HG02852 (cell line): Measurements from ENCODE around the gene EFCAB14.
"Not testable (repeated sequence)": the region's sequence is repeated elsewhere in the genome, so short reads cannot be mapped to it uniquely, and the experiment has no call there.

Experiments used
- ATAC-seq: cut with Tn5 transposase; IDR thresholded peaks from one replicate; pipeline ENCODE4 v1.9.1; 2021; ENCODE audit warnings: mild to moderate bottlenecking, moderate library complexity; ENCODE audit not compliant: unreplicated experiment

Gene EFCAB14

GRCh38 chr1:46723901-46724300, 5.0 kb upstream of the EFCAB14 start:
- no peak for ATAC-seq

- ATAC-seq, result no peak
Observed at GRCh38 chr1:46721686-46722205, 2.8 kb upstream of the EFCAB14 start.

- ATAC-seq, result no peak
Observed at GRCh38 chr1:46721204-46721603, 2.3 kb upstream of the EFCAB14 start.

- not testable (repeated sequence) for ATAC-seq
Observed at GRCh38 chr1:46720319-46720718, 1.4 kb upstream of the EFCAB14 start.

- no peak for ATAC-seq
Observed at GRCh38 chr1:46719689-46720088, 775 bp upstream of the EFCAB14 start.

GRCh38 chr1:46718340-46718726, 581 bp downstream of the EFCAB14 start:
- ATAC-seq, result no peak

- ATAC-seq, result no peak
Observed at GRCh38 chr1:46717654-46718053, 1.3 kb downstream of the EFCAB14 start.

- no peak for ATAC-seq
Observed at GRCh38 chr1:46714976-46715375, 3.9 kb downstream of the EFCAB14 start.

- no peak for ATAC-seq
Observed at GRCh38 chr1:46708121-46708520, 10.8 kb downstream of the EFCAB14 start.

GRCh38 chr1:46705408-46705807, 13.5 kb downstream of the EFCAB14 start:
- ATAC-seq, result no peak

- ATAC-seq, result no peak
Observed at GRCh38 chr1:46703927-46704641, 14.8 kb downstream of the EFCAB14 start.

GRCh38 chr1:46699666-46700065, 19.2 kb downstream of the EFCAB14 start:
- no peak for ATAC-seq

- ATAC-seq, result no peak
Observed at GRCh38 chr1:46697053-46697452, 21.9 kb downstream of the EFCAB14 start.

GRCh38 chr1:46694676-46695075, 24.2 kb downstream of the EFCAB14 start:
- not testable (repeated sequence) for ATAC-seq

- ATAC-seq, result no peak
Observed at GRCh38 chr1:46692811-46693770, 25.8 kb downstream of the EFCAB14 start.

GRCh38 chr1:46691997-46692790, 26.7 kb downstream of the EFCAB14 start:
- ATAC-seq, result no peak

GRCh38 chr1:46690931-46691421, 27.9 kb downstream of the EFCAB14 start:
- no peak for ATAC-seq

GRCh38 chr1:46689897-46690296, 29.0 kb downstream of the EFCAB14 start:
- no peak for ATAC-seq

GRCh38 chr1:46689356-46689755, 29.6 kb downstream of the EFCAB14 start:
- ATAC-seq, result no peak

GRCh38 chr1:46687921-46688509, 30.9 kb downstream of the EFCAB14 start:
- ATAC-seq, result no peak
